Stimulated activated CD8-positive, alpha-beta memory T cell treated with anti-CD3 and anti-CD28 coated beads, Interleukin-4, amount 100 ng/mL, for 24 hours (primary cell): ENCODE measurements around the gene CIRBP.

Source experiments
- DNase-seq: peaks from one replicate; pipeline ENCODE4 v3.0.0-alpha.2; 2020; ENCODE audit warnings: low read depth

The CIRBP gene

GRCh38 chr19:1269065-1269477 is at the start of gene CIRBP:
CIRBP (plus strand) TSS chr19:1269332; CDS start chr19:1270934, 1,602 bp downstream.
- peak; percentile 99 for DNase-seq

GRCh38 chr19:1219786-1220476 is 49.2 kb upstream of the CIRBP start:
- DNase-seq: no peak

- DNase-seq: no peak
These were observed 48.6 kb upstream of the CIRBP start for GRCh38 chr19:1220477-1220930.

GRCh38 chr19:1220976-1221903 is 47.9 kb upstream of the CIRBP start:
- no peak for DNase-seq

GRCh38 chr19:1221904-1222255 is 47.3 kb upstream of the CIRBP start:
- no peak for DNase-seq

GRCh38 chr19:1222394-1222793 is 46.7 kb upstream of the CIRBP start:
- no peak for DNase-seq

GRCh38 chr19:1223018-1223855 is 45.9 kb upstream of the CIRBP start:
- no peak for DNase-seq

GRCh38 chr19:1224047-1224825 is 44.9 kb upstream of the CIRBP start:
- no peak for DNase-seq

- DNase-seq: no peak
These were observed 44.3 kb upstream of the CIRBP start for GRCh38 chr19:1224847-1225246.

- no peak for DNase-seq
These were observed 43.5 kb upstream of the CIRBP start for GRCh38 chr19:1225440-1226226.

GRCh38 chr19:1226227-1226518 is 43.0 kb upstream of the CIRBP start:
- no peak for DNase-seq

- DNase-seq: no peak
These were observed 42.4 kb upstream of the CIRBP start for GRCh38 chr19:1226522-1227303.

- DNase-seq: no peak
These were observed 41.7 kb upstream of the CIRBP start for GRCh38 chr19:1227304-1228054.

GRCh38 chr19:1228161-1228957 is 40.8 kb upstream of the CIRBP start:
- DNase-seq: no peak

GRCh38 chr19:1229056-1229923 is 39.8 kb upstream of the CIRBP start:
- DNase-seq: no peak

GRCh38 chr19:1229924-1230782 is 39.0 kb upstream of the CIRBP start:
- DNase-seq: no peak
